ENCODE results near the gene SERPINA5.
"Not testable (repeated sequence)": the region's sequence is repeated elsewhere in the genome, so short reads cannot be mapped to it uniquely, and the experiment has no call there.

The SERPINA5 gene

GRCh38 chr14:94601884-94602391, 20.7 kb downstream of the SERPINA5 start:
- no peak for DNase-seq (ENCODE audit: low read depth in 2 of 2)

DNA sequence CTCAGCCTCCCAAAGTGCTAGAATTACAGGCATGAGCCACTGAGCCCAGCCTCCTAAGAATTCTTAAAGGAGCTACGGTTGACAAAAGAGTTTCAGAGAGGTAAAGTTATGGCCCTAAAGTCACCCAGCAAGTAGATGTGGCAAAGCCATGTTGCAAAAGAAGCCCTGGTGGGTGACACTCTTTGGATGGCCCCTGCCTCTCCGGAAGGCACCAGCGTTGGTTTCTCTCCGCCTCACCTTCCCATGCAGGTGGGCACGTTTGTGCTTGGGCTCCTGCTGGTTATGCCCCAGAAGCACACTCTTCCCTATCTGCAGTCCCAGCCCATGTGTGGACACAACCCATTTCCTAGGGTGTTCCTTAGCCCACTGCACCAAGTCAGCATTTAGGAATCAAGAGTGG, 21.5 kb downstream of the SERPINA5 start:
- DNase-seq (ENCODE audit: low read depth in 2 of 2): no peak

DNA sequence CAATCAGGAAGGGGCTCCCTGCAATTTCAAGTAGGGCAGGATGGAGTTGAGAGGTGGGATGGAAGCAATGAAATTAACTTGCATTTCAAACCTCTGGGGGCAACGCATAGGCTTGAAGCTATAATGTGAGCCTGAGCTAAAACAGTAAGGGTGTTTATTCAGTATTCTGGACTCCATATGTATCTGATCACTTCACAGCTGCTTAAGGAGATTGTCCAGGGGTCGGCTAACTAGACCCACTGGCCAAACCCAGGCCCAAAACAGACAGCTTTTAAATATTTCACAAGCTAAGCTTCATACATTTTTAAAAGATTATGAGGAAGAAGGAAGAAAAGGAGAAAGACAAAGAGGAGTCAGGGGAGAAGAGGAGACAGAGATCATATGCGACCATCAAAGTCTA, 24.1 kb downstream of the SERPINA5 start:
- no peak for DNase-seq (ENCODE audit: low read depth in 2 of 2)

DNA sequence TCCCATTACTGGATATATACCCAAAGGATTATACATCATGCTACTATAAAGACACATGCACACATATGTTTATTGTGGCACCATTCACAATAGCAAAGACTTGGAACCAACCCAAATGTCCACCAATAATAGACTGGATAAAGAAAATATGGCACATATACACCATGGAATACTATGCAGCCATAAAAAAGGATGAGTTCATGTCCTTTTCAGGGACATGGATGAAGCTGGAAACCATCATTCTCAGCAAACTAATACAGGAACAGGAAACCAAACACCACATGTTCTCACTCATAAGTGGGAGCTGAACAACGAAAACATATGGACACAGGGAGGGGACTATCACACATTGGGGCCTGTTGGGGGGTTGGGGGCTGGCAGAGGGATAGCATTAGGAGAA, 27.7 kb downstream of the SERPINA5 start:
- not testable (repeated sequence) for DNase-seq (ENCODE audit: low read depth in 2 of 2)

DNA sequence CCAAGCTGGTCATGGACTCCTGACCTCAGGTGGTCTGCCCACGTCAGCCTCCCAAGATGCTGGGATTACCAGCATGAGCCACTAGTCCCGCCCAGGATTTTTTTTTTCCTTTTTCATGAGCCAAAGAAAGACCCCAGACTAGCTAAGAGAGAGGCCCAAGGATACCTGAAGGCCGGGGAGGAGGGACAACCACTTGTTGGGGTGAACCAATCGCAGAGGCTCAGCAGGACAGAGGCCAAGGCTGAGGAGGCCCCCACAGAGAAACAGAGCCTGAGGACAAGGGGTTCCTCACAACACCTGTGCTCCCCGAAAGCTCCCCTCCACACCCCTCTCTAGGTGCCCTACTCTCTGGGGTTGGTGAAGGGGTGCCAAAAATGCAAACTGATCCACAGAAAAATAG, 30.0 kb downstream of the SERPINA5 start:
- DNase-seq (ENCODE audit: low read depth in 2 of 2): no peak

GRCh38 chr14:94612174-94612573, 30.9 kb downstream of the SERPINA5 start, which contains the start of gene SERPINA3:
TSS of gene SERPINA3 (plus strand) at chr14:94612391. CDS start at chr14:94614442, 2,051 bp downstream.
- no peak for DNase-seq (ENCODE audit: low read depth in 2 of 2)

DNA sequence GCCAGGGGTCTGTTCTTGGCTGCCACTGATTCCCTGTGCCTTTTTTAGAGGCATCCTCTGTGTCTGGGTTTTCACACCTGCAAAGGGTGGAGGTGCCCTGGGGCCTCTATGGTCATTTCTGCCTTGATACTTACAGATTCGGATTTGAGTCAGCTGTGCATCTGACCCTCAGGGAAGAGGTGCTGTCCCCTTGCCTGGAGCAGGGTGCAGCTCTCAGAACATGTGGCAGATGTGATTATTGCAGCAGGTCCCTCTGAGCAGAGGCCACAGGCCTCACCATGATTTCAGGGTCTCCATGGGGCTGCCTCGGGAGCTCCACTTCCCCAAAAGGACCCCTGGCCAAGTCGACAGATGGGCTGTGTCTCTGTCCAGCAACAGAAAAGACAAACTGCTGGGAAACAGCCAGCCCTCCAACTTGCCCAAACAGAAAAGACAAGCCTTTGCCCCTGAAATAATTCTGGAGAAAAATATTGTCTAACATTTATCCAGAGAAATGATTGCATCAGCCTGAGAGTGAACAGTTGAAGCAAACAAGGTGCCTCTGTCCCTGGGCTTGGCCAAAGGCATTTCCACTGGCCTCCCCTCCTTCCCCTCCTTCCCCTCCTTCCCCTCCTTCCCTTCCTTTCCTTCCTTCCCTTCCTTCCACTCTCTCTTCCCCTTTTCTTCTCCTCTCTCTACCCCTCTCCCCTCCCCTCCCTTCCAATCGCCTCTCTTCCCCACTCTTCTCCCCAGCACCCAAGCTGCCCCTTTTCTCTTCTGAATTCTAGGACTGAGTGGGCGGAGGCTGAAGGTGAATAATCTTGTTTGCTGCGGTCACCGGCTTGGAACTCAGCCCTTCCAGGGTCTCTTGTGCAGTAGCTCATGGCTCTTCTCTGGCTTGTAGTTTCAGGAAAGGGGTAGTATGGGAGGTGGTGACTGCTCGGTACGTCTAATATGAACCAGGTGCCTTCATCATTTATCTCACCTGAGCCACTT, 31.6 kb downstream of the SERPINA5 start:
- no peak for DNase-seq (ENCODE audit: low read depth in 2 of 2)

- no peak for DNase-seq (ENCODE audit: low read depth in 2 of 2)
Observed at GRCh38 chr14:94613720-94614644, 32.8 kb downstream of the SERPINA5 start.

DNA sequence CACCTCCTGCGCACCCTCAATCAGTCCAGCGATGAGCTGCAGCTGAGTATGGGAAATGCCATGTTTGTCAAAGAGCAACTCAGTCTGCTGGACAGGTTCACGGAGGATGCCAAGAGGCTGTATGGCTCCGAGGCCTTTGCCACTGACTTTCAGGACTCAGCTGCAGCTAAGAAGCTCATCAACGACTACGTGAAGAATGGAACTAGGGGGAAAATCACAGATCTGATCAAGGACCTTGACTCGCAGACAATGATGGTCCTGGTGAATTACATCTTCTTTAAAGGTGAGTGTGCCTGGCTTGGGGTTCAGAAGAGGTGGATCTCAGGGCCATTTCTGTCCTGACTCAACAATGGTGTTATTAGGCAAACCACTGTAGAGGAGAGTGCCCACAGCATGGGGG, 33.6 kb downstream of the SERPINA5 start:
- DNase-seq (ENCODE audit: low read depth in 2 of 2): no peak

DNA sequence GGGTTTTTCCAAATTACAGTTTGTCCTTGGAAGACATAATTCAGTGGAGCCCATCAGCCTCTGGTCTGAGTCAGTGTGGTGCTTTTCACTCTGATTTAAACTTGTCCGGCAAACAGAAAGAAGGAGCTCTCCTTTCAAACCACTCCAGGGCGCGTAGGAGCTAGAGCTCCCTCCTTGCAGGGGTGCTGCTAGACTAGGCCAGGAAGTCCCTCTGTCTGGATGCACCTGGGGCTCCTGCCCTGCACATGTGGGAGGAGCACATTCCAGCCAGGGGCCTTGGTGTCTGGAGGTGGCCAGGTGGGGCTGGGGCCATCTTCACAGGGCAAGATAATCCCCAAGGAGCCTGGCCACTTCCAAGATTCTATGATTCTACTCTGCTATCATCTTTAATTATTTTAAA, 34.0 kb downstream of the SERPINA5 start:
- DNase-seq (ENCODE audit: low read depth in 2 of 2): no peak

DNA sequence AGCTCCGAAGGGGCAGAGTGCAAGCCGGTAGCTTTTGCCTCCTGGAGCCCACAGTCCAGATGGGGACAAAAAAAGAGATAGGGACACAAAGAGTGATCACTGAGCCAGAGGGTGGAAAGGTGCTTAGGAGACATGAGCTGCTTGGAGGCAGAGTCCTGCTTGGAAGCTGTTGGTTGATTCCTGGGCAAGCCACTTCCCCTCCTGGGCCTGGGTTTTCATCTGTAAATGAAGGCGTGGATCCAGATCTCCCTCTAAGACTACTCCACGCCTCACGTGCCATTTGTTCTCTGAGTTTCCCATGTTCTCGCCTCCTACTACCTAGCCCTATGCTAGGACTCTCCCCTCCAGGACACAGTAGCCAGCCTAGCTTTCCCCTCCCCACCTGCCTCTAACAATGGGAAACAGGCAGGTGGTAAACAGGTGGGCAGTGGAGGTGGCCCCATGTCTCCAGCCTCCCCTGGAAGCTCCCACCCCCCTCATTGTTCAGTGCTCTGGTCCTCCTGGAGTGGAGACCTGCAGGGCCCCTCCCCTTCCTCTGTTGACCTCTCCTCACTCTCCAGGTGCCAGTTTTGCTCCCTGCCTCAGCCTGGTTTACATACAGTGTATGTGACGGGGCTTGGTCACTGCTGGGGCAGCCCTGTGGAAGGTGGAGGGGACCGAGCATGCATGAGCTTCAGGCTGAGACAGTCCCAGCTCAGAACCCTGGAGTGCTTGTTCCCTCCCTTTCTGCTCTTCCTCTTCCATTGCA, 34.8 kb downstream of the SERPINA5 start:
- DNase-seq (ENCODE audit: low read depth in 2 of 2): no peak

GRCh38 chr14:94617366-94617941, 36.2 kb downstream of the SERPINA5 start:
- DNase-seq (ENCODE audit: low read depth in 2 of 2): no peak

GRCh38 chr14:94617988-94618822, 37.0 kb downstream of the SERPINA5 start:
- DNase-seq (ENCODE audit: low read depth in 2 of 2): no peak

- no peak for DNase-seq (ENCODE audit: low read depth in 2 of 2)
Observed at GRCh38 chr14:94619297-94619696, 38.1 kb downstream of the SERPINA5 start.

DNA sequence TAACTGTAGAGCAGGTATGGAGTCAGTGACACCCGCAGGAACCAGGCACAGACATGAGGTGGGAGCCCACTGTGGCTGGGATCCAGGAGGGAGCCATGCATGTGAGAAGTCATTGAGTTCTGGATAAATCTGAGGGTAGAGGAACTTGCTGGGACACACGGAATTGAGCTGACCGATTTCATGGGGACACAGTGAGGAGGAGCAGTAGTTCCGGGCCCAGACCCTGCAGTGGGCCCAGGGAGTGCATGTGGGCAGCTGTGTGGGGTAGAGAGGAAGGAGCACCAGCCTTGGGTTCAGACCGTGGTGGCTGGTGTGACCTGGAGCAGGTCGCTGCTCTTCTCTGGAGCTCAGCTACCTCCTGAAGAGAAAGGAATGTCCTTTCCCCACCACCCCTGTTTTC, 39.4 kb downstream of the SERPINA5 start:
- DNase-seq (ENCODE audit: low read depth in 2 of 2): no peak

GRCh38 chr14:94621358-94622134, 40.3 kb downstream of the SERPINA5 start:
- no peak for DNase-seq (ENCODE audit: low read depth in 2 of 2)

DNA sequence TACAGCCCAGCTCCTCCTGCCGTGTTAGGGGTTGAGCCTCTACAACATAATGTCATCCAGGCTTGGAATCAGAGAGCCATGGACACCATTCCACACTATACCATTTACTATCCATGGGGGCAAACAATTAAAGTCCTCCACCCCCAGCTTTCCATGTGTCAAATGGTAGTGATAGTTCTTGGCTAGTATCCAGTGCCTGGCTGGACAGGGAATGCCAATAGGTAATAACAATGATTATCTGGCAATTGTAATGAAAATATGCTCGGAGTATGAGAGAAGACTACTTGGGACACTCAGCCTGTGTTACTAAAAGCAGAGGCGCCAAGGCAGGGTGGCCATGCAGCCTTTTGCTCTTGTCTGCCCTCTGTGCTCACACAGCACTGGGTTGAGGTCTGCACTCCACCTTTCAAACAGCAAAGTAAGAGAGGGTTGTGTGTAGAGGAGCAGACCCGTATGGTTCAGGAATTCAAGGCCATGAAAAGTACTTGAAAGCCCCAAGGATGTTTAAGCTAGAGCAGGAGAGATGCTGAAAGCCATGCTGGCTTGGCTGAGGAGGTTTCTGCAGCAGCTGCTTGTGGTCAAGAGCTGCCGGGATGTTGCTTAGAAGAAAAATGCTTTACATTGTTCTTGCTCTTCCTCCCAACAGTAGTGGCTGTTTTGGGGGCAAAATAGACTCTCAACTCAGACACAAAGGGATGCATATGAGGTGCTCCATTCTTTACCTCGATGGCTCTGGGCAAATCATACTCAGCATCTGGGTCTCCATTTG, 41.6 kb downstream of the SERPINA5 start:
- no peak for DNase-seq (ENCODE audit: low read depth in 2 of 2)

DNA sequence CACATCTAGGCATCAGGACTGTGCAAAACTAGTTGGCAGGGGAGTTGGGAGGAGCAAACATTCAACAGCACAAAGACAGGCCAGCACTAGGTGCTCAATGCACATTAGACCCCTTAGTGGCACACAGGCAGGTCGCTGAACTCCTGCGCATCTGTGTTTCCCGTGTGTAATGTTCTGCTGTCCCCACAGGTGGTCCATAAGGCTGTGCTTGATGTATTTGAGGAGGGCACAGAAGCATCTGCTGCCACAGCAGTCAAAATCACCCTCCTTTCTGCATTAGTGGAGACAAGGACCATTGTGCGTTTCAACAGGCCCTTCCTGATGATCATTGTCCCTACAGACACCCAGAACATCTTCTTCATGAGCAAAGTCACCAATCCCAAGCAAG, 42.2 kb downstream of the SERPINA5 start:
- no peak for DNase-seq (ENCODE audit: low read depth in 2 of 2)

Measured in stimulated activated CD8-positive, alpha-beta memory T cell treated with anti-CD3 and anti-CD28 coated beads, Interleukin-2, amount 100 ng/mL, for 1 hour (primary cell).